BLaER1 (cell line): Measurements from ENCODE around the gene RGS9.

Source experiments
- H3K27ac ChIP-seq: shearing (Covaris generic); formaldehyde crosslinking; 2 replicates; pipeline ENCODE4 v1.8.1; 2022
- H3K27me3 ChIP-seq: shearing (Covaris generic); formaldehyde crosslinking; 2 replicates; pipeline ENCODE4 v1.8.1; 2022
- H3K36me3 ChIP-seq: shearing (Covaris generic); formaldehyde crosslinking; 2 replicates; pipeline ENCODE4 v1.8.1; 2022
- H3K4me1 ChIP-seq: shearing (Covaris generic); formaldehyde crosslinking; 2 replicates; pipeline ENCODE4 v1.8.1; 2022
- H3K4me2 ChIP-seq: shearing (Covaris generic); formaldehyde crosslinking; 2 replicates; pipeline ENCODE4 v1.8.1; 2022
- H3K4me3 ChIP-seq: shearing (Covaris generic); formaldehyde crosslinking; 2 replicates; pipeline ENCODE4 v1.8.1; 2022
- H3K9ac ChIP-seq: shearing (Covaris generic); formaldehyde crosslinking; 2 replicates; pipeline ENCODE4 v1.8.1; 2022
- H3K9me3 ChIP-seq: shearing (Covaris generic); formaldehyde crosslinking; 2 replicates; pipeline ENCODE4 v1.8.1; 2022
- H4K20me1 ChIP-seq: shearing (Covaris generic); formaldehyde crosslinking; 2 replicates; pipeline ENCODE4 v1.8.1; 2022
- Cebpa-rat ChIP-seq: shearing (Covaris generic); IDR thresholded peaks from 2 replicates; pipeline ENCODE4 v1.8.1; 2022

Gene RGS9

GRCh38 chr17:65270499-65271253, 133.5 kb downstream of the RGS9 start:
- no peak for TF ChIP-seq Cebpa-rat
- H3K4me1 ChIP-seq, result peaks cover 2% of the 10 kb centered on the region; the same call in 1 of the 2 replicates
- H3K27ac ChIP-seq, result no peak overlapping the region
- no peaks in the 10 kb centered on the region for H3K36me3 ChIP-seq
- no peaks in the 10 kb centered on the region for H4K20me1 ChIP-seq
- no peak overlapping the region for H3K4me2 ChIP-seq
- no peak overlapping the region for H3K4me3 ChIP-seq
- H3K27me3 ChIP-seq, result no peaks in the 10 kb centered on the region
- peaks cover 5% of the 10 kb centered on the region; the same call in 1 of the 2 replicates for H3K9me3 ChIP-seq
- no peak overlapping the region for H3K9ac ChIP-seq

DNA sequence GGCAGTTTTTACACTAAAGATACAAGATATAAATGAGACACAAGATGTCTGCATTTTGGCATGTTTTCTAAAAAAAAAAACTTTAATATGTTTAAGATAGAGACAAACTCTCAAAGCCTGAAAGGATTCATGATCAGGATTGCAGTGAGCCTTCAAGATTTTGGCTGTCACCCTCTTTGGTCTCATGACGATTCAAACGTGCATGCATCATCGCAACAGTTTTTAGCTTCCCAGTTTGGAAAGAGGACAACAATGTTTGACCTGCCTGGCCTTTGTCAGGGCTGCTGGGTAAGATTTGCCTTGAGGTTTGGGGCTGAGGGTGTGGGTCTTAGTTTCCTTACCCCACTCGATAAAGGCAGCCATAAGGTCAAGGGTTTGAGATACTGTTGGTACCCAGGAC, 134.1 kb downstream of the RGS9 start:
- TF ChIP-seq Cebpa-rat, result no peak
- Histone ChIP-seq H3K27ac (no peak overlapping the region), H3K9ac (no peak overlapping the region), H4K20me1 (no peaks in the 10 kb centered on the region), H3K27me3 (no peaks in the 10 kb centered on the region), H3K4me2 (no peak overlapping the region), H3K36me3 (no peaks in the 10 kb centered on the region), H3K4me3 (no peak overlapping the region), H3K9me3 (no peaks in the 10 kb centered on the region), H3K4me1 (no peaks in the 10 kb centered on the region)
